B cell (primary cell): ENCODE measurements around the gene THBS3.

Experiments
- CTCF ChIP-seq: fragments of 200-600 bp; IDR thresholded peaks from one replicate; pipeline ENCODE4 v1.8.0; 2022; ENCODE audit warnings: antibody characterized with exemption, mild to moderate bottlenecking
- EZH2 ChIP-seq: IDR thresholded peaks from 2 replicates; pipeline ENCODE4 v1.6.1; 2012; ENCODE audit warnings: borderline replicate concordance, low read depth, mild to moderate bottlenecking, moderate library complexity, low read length; ENCODE audit not compliant: insufficient read depth, poor library complexity, severe bottlenecking

DNA sequence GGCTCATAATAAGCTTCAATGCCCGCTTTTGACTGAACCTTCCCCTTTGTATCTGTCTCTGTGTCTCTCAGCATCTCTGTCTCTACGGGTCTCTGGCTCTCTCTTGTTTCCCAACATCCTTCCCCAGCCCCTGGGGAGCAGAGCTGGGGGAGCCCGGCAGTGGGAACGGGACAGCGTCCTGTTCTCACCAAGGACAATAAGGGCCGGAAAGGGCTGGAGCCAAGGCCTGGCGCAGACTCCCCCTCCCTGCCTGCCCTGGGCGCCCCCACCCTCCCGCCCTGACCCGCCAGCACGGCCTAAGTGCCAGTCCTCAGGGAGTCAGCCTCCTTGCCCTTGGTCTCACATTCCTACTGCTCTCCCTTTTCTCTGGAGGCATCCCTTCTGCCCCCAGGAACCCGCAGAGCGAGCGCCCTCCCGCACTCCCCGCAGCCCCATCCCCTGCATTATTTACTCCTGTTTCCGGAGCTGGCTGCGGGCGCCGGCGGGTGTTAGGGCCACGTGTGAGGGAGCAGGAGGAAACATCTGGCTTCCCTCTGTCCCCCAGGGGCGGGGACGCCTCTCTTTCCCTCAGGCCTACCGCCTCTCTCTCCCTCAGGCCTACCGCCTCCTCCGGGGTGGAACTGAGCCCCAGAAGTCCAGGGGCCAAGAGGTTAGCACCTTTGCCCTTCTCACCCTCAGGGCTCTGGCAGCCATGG lies 41.1 kb downstream of the THBS3 start:
- TF ChIP-seq EZH2, result no peak
- TF ChIP-seq CTCF, result no peak
